Right renal pelvis (tissue), 4 donors: Measurements from ENCODE around the gene MSL3. TPM values are rescaled to one million over a fixed set of nuclear protein-coding genes. Genes with fewer than 3 reads are reported as not detected.

Source experiments
- DNase-seq, 4 donors: peaks; one replicate each; pipeline ENCODE4 v3.0.0-alpha.2; 2013; ENCODE audit warnings: low read depth in 4 of 4, low spot score in 3 of 4, missing footprints in 1 of 4
- polyA plus RNA-seq, 4 donors: library from polyadenylated mRNA; unstranded; fragments of 120-200 nt; gene quantifications; one replicate each; pipeline ENCODE4 v1.2.1, GENCODE V29; 2013; ENCODE audit not compliant: insufficient read length in 4 of 4

The MSL3 gene
- polyA plus RNA-seq, 4 donors, result 33.5 to 48.7 (median 40.4) TPM

DNA sequence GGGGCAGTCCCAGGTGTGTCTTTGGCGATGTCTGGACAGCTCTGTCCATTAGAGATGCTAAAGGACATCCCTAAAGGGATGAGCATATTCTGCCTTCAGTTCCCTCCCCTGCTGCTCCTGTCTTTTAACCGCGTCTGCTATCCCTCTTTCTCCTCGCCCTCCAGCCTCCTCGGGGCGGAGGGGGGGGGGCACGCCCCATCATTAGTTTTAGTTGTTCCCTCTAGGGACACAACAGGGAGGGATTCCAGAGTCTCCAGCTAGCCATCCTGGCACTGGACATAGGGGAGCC lies 1.1 kb downstream of the MSL3 start:
- DNase-seq, result no peak

DNA sequence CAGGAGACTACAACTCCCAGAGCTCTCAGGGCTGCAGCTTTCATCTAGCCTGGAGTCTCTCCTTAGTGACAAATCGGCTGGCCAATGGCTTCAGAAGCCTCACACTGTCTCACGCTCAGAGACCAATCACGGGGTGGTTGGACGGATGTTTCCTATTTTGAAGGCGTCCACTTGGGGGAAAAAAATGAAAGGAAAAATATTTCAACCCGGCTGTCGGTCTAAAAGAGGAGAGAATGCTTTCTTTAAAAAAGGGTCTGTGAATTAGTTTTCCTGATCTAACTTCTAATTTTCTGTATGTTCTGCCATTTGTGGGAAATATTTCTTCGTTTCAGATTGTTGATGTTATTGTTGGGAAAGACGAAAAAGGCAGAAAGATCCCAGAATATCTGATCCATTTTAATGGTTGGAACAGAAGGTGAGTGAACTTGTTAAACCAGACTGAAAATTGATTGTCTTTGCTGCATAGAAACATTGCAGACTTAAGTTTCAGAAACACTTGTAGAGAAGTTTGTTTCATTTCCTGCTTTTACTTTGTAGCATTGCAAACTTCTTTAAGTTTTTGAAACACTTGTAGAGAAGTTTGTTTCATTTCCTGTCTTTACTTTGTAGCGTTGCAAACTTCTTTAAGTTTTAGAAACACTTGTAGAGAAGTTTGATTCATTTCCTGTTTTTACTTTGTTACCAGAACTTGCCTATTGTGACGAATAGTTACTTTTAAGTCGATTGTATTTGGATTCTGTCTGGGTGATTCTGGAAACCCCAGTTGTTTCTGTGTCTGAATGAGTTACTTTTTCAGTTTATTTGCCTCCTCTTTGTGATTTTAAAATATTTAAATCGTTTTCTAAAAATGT lies 1.6 kb downstream of the MSL3 start:
- DNase-seq, result peak in 3 of 4 donors; percentile 75 to 81 (median 76)

DNA sequence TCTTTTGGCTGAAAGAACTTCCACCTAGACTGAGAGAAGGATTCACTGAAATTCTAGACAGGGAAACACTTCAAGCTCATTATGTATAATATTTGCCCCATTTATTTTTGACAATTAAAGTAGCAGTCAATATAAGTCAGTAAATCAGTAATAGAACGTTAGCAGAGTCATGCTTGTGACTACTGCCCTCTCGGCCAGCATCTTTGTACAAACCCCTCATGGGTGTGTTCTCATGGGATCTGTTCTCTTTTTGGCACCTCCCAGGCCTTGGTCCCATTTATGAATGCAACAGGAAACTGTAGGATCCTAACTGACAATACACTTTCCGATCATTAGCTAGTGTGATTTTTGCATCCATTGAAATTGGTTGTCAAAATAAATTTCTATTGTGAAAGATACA lies 2.9 kb downstream of the MSL3 start:
- no peak for DNase-seq

DNA sequence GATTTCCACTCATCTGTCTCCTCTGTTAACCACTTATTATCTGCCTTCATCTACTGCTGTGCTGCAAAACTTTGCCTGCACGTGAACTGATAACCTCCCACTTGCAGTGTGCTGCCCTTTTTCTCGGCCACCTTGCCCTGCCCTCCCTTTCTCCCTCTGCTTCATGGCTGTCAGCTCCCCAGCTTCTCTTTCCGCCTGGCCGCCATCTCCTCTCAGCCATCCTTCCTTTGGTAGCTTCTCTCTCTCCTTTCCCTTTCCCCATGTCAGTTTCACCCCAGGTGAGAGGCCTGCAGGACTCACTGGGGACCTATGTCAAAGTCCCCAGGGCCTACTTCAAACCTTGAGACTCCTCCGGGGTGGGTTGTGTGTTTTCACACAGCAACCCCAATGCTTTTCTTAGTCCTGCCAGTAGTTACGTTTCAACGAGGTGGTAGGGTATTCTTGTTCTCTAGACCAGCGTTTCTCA lies 6.6 kb downstream of the MSL3 start:
- DNase-seq, result no peak

- DNase-seq, result no peak
These were observed 7.4 kb downstream of the MSL3 start for GRCh38 chrX:11765449-11765848.

- DNase-seq, result no peak
These were observed 8.4 kb downstream of the MSL3 start for GRCh38 chrX:11766487-11766886.

- DNase-seq, result no peak
These were observed 10.0 kb downstream of the MSL3 start for GRCh38 chrX:11768039-11768438.

- no peak for DNase-seq
These were observed 12.3 kb downstream of the MSL3 start for GRCh38 chrX:11770320-11770719.

DNA sequence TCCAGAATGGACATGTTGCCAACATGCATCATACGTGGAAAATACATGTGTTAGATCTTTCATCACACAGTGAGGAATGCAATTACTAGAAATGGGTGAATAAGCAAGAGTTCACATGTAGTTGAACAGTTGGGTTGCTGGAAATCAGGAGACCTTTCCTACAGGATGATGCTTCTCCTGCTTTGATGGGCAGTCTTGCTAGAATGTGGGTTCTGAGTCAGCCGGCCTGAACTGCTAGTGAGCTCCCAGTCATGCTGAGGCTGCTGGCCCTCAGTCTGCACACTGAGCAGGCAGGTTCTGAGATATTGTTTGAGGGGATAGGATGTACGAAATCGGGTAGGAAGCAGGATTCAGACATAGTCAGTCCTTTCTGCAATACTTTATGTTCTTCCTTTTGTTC lies 20.2 kb downstream of the MSL3 start:
- DNase-seq, result no peak

- no peak for DNase-seq
These were observed 23.1 kb downstream of the MSL3 start for GRCh38 chrX:11781133-11781532.

GRCh38 chrX:11781734-11782370 lies 23.8 kb downstream of the MSL3 start:
- DNase-seq, result no peak

DNA sequence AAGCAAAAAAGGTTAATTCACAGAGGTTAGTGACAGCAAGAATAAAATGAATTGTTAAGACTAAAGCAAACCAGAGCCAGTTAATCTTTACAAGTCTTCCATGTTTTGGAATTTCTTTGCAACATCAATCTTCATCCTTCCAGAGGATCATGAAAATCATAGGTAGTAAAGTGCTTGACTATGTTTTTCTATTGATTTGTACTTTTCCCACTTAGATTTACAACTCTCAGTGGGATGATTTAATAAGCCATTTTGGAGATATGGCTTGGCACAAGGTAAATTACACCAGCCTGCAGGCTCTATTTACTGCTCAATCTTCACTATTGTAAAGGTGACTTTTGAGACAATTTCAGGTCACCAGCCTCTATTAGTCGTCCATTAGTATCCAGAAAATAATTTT lies 26.5 kb downstream of the MSL3 start:
- no peak for DNase-seq

DNA sequence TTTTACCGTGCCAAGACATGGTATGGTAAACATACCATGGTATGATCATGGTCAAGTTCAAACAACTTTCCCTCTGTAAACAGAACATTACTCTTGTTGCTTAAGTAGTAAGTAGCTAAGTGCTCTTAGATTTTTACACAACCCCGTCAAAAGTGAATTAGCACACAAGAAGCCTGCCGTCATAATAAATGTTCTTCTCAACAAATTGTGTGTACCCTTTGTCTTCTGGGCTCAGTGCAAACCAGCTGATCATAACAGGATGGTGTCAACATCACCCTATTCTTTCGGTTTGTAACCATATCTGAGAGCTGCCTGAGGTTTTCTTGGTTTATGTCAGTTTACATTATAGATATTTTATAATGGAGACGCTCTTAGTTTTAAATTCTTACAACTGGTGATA lies 28.8 kb downstream of the MSL3 start:
- DNase-seq, result no peak

GRCh38 chrX:11787564-11787963 lies 29.5 kb downstream of the MSL3 start:
- DNase-seq, result peak; percentile 25 to 43 (median 38)

- DNase-seq, result no peak
These were observed 31.8 kb downstream of the MSL3 start for GRCh38 chrX:11789809-11790208.

GRCh38 chrX:11791090-11791489 lies 33.1 kb downstream of the MSL3 start:
- no peak for DNase-seq

DNA sequence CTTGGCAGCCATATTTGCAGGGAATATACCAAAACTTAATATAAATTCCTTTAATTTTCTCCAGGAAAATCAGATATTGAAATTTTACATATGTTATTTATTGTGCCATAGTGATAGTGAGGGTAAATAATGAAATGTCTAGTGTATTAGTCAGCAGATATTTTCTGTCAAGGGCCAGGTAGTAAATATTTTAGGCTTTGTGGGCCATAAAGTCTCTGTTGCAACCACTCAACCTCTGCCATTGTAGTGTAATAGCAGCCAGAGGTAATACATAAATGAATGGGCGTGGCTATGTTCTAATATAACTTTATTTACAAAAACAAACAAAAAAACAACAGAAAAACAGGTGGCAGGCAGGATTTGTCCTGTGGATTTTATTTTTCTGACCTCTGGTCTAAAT lies 33.5 kb downstream of the MSL3 start:
- no peak for DNase-seq

DNA sequence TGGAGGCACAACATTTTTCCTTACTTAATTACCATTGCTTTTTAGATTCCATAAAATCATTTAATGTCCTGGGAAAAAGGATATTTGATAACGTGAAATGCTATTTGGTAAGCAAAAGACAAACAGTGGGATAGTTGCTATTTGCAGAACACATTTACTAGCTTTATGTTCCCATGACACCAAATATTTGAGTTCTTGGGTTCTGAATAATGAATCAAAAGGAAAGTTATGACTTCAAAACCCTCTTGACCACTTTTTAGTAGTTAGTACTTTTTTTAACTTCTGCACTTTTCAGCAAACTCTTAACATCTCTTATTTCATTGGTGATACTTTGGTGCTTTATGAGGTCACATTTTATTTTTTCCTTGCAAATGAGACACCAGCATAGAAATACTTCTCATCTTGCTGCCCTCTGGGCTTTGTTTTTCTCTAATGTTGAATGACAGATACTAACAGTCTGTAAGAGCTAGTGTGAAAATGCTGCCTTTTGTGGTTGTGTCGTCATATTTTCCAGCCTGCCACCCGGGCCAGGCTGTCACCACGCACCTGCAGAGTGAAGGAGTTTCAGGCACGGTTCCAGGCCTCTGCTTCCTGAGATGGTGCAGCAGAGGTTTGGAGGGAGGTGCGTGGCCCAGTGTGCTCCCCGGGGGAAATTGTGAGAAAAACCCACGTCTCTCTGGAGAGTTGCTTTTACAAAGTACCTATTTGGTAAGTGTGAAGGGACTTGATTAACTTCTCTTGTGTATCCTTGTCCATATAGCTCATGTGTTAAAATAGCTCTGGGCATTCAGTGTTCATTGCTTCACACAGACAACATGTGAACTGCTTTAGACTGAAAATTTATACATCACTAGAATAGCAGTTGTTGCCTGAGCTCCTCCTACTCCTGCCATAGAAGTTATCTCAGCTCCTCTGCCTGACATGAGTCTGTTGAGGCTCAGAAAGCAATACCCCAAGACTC lies 34.7 kb downstream of the MSL3 start:
- no peak for DNase-seq

DNA sequence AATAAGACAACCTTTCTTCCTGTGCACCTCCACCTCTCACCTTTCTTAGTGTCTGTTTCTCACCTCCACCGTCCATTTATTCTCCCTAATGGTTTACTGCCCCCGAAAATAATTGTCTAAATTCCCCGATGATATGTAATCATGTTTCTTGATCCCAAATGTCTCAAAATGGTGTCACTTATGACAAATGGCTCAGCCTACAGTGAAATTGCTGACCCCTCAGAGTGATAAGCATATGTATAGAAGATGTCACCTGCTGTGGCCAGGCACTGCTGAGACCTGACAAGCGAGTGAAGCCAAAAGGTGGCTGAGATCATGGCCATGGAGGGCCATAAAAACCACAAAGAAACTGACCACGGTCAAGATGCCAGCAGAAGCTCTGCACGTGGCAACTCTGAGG lies 35.7 kb downstream of the MSL3 start:
- no peak for DNase-seq

DNA sequence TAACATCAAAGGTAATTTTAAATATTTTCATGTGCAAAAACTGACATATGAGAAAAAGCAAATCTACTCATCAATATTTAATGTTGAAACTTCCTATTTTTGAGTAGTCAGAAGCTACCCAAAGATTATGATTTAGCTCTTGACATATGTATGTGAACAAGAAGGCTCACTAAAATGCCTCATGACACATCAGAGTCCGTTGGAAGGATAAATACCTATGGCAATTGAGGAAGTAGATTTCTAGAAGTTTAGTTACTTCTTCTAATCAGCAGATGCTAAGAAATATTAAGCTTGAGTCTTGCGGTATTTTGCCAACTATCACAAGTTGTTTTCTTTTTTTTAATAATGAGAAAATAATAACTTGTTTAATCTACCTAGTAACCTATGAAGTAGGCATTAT lies 55.3 kb downstream of the MSL3 start:
- DNase-seq, result no peak
